Stimulated activated CD4-positive, alpha-beta T cell treated with anti-CD3 and anti-CD28 coated beads, Interleukin-12 subunit alpha, Interleukin-12 subunit beta, amount 100 ng/mL, for 4 hours (primary cell): Measurements from ENCODE around the gene LAIR2.
A peak's percentile ranks its signal among the peaks of the same experiment; 100 is the strongest.
"Not testable (repeated sequence)": the region's sequence is repeated elsewhere in the genome, so short reads cannot be mapped to it uniquely, and the experiment has no call there.

ENCODE experiments used
- DNase-seq: peaks from one replicate; pipeline ENCODE4 v3.0.0-alpha.2; 2020

LAIR2 gene

GRCh38 chr19:54464630-54465425 is 37.8 kb upstream of the LAIR2 start:
- DNase-seq, result peak; percentile 73

- DNase-seq, result no peak
Observed at GRCh38 chr19:54465426-54466109, 37.1 kb upstream of the LAIR2 start.

- DNase-seq, result not testable (repeated sequence)
Observed at GRCh38 chr19:54466110-54466480, 36.5 kb upstream of the LAIR2 start.

GRCh38 chr19:54469496-54469934 is 33.1 kb upstream of the LAIR2 start:
- no peak for DNase-seq

GRCh38 chr19:54470276-54470887 is 32.2 kb upstream of the LAIR2 start:
- DNase-seq, result no peak

- no peak for DNase-seq
Observed at GRCh38 chr19:54470991-54471782, 31.4 kb upstream of the LAIR2 start.

GRCh38 chr19:54473071-54473891 is 29.4 kb upstream of the LAIR2 start, which contains the start of gene CDC42EP5:
TSS of gene CDC42EP5 (minus strand) at chr19:54473296. CDS start at chr19:54465547, 7,749 bp downstream.
- DNase-seq, result no peak

- DNase-seq, result no peak
Observed at GRCh38 chr19:54473892-54474372, 28.7 kb upstream of the LAIR2 start.

- DNase-seq, result no peak
Observed at GRCh38 chr19:54475706-54476105, 26.9 kb upstream of the LAIR2 start.

GRCh38 chr19:54477650-54478049 is 25.0 kb upstream of the LAIR2 start:
- DNase-seq, result no peak

- no peak for DNase-seq
Observed at GRCh38 chr19:54478677-54479266, 23.9 kb upstream of the LAIR2 start.

GRCh38 chr19:54480051-54480450 is 22.6 kb upstream of the LAIR2 start:
- DNase-seq, result no peak

GRCh38 chr19:54481326-54481930 is 21.2 kb upstream of the LAIR2 start:
- DNase-seq, result no peak

- DNase-seq, result no peak
Observed at GRCh38 chr19:54482889-54483288, 19.7 kb upstream of the LAIR2 start.

GRCh38 chr19:54484451-54484850 is 18.2 kb upstream of the LAIR2 start:
- no peak for DNase-seq

GRCh38 chr19:54485851-54486250 is 16.8 kb upstream of the LAIR2 start:
- DNase-seq, result no peak

GRCh38 chr19:54489341-54489740 is 13.3 kb upstream of the LAIR2 start:
- no peak for DNase-seq

GRCh38 chr19:54489766-54490165 is 12.9 kb upstream of the LAIR2 start:
- DNase-seq, result no peak

GRCh38 chr19:54492568-54492967 is 10.1 kb upstream of the LAIR2 start:
- DNase-seq, result no peak

- not testable (repeated sequence) for DNase-seq
Observed at GRCh38 chr19:54493056-54493455, 9.6 kb upstream of the LAIR2 start.

- no peak for DNase-seq
Observed at GRCh38 chr19:54493967-54494585, 8.6 kb upstream of the LAIR2 start.
